ENCODE data around the gene AQP11.
"Not testable (repeated sequence)": the region's sequence is repeated elsewhere in the genome, so short reads cannot be mapped to it uniquely, and the experiment has no call there.

DNA sequence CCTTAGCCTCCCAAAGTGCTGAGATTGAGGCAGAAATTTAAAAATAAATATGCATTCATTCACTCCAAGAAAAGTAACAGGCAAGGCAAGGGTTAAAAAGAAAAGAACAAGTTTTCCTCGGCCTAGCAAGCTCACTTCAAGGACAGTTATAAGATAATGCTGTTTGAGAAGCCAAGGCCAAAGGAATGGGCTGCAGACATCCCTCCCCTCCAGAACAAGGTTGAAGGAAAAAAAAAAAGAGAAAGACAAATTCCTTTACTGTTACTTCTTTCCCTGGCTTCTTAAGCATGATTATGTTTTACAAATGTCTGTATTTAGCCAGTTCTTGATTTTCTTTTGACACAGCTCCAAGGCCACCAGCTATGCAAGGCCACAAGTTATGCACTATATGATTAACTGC lies 18.9 kb upstream of the AQP11 start:
- TF ChIP-seq, protein P1, sequence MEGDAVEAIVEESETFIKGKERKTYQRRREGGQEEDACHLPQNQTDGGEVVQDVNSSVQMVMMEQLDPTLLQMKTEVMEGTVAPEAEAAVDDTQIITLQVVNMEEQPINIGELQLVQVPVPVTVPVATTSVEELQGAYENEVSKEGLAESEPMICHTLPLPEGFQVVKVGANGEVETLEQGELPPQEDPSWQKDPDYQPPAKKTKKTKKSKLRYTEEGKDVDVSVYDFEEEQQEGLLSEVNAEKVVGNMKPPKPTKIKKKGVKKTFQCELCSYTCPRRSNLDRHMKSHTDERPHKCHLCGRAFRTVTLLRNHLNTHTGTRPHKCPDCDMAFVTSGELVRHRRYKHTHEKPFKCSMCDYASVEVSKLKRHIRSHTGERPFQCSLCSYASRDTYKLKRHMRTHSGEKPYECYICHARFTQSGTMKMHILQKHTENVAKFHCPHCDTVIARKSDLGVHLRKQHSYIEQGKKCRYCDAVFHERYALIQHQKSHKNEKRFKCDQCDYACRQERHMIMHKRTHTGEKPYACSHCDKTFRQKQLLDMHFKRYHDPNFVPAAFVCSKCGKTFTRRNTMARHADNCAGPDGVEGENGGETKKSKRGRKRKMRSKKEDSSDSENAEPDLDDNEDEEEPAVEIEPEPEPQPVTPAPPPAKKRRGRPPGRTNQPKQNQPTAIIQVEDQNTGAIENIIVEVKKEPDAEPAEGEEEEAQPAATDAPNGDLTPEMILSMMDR (conservative IDR thresholded peaks at IDR 0.05), result not testable (repeated sequence)
- TF ChIP-seq EZH2 (IDR thresholded peaks at IDR 0.05; ENCODE audit: low read depth), result not testable (repeated sequence)
